CD4-positive, alpha-beta T cell treated with Interleukin-15 for 4 hours (primary cell): Measurements from ENCODE around the gene GDPD2.

Experiments used
- DNase-seq: peaks from one replicate; pipeline ENCODE4 v3.0.0-alpha.2; 2020; ENCODE audit warnings: low spot score

GDPD2 gene

GRCh38 chrX:70476166-70476933 is 53.2 kb downstream of the GDPD2 start:
- DNase-seq = no peak

GRCh38 chrX:70476934-70477733 is 54.0 kb downstream of the GDPD2 start:
- DNase-seq = no peak

GRCh38 chrX:70477734-70478075 is 54.6 kb downstream of the GDPD2 start:
- DNase-seq = no peak

GRCh38 chrX:70478526-70479245 is 55.6 kb downstream of the GDPD2 start:
- no peak for DNase-seq

- DNase-seq = no peak
Measured at GRCh38 chrX:70479247-70479921, 56.3 kb downstream of the GDPD2 start.

GRCh38 chrX:70479922-70480659 is 57.0 kb downstream of the GDPD2 start:
- DNase-seq = no peak

- no peak for DNase-seq
Measured at GRCh38 chrX:70480660-70481018, 57.5 kb downstream of the GDPD2 start.

GRCh38 chrX:70481471-70482270 is 58.6 kb downstream of the GDPD2 start:
- DNase-seq = no peak

- DNase-seq = no peak
Measured at GRCh38 chrX:70482300-70482699, 59.2 kb downstream of the GDPD2 start.
